Heart left ventricle (tissue), 13 donors: Measurements from ENCODE around the gene BAZ2B.

ENCODE experiments used
- POLR2A ChIP-seq, 2 donors: fragments of 450-650 bp; IDR thresholded peaks; one replicate each; pipeline ENCODE4 v1.6.1; 2017; ENCODE audit warnings: antibody characterized with exemption in 2 of 2, mild to moderate bottlenecking in 2 of 2, moderate library complexity in 2 of 2
- TF ChIP-seq, protein P1 (sequence below), 12 donors: fragments of 200-600 bp; sonication (generic) in 4 of 12; IDR thresholded peaks; one replicate each; pipeline versions ENCODE4 v1.5.0 to v1.8.0; 2018 to 2022; ENCODE audit warnings: antibody characterized with exemption in 12 of 12, mild to moderate bottlenecking in 5 of 12
- donor health status: ischemic (EF 13 %, LVEDD 7.1; RV severe dilation, severe dysfunction).
- donor health status: DM: no; HTN: yes; CAD: no.
- donor health status: DM: no; HTN: no; CAD: no.
- donor health status: ischemic (EF 25% LVEDD 6.9; RV normal size, moderate dysfunction).
- donor health status: ischemic (EF 25% LVEDD 5.7; RV mildly dilated, moderate dysfunction).
- donor health status: ischemic (EF 35%, LVEDD 5.7; RV mildly dilated, moderate dysfunction).
- donor health status: nonischemic (EF 11% LVEDD 7.7; RV severe dilation, severe dysfunction).
- donor health status: DM: yes; HTN: yes; CAD: no.
- donor health status: PGD.
- donor health status: ischemic (EF 29% LVEDD 5.4; RV normal size, mild dysfunction).
- donor health status: nonischemic (EF 23%, LVEDD 6.1; RV moderate dilation, normal function).

DNA sequence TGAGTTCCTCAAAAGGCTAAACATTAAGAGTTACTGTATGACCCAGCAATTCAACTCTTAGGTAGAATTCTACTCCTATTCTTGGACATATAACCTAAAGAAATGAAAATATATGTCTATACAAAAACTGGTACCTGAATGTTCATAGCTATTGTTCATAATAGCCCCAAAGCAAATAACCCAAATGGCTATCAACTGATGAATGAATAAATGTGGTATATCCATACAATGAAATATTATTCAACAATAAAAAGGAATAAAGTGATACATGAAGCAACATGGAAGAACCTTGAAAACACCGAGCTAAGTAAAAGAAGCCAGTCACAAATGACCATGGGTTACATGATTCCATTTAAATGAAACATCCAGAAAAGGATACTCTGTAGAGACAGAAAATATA is 114.6 kb downstream of the BAZ2B start:
- TF ChIP-seq, protein P1, sequence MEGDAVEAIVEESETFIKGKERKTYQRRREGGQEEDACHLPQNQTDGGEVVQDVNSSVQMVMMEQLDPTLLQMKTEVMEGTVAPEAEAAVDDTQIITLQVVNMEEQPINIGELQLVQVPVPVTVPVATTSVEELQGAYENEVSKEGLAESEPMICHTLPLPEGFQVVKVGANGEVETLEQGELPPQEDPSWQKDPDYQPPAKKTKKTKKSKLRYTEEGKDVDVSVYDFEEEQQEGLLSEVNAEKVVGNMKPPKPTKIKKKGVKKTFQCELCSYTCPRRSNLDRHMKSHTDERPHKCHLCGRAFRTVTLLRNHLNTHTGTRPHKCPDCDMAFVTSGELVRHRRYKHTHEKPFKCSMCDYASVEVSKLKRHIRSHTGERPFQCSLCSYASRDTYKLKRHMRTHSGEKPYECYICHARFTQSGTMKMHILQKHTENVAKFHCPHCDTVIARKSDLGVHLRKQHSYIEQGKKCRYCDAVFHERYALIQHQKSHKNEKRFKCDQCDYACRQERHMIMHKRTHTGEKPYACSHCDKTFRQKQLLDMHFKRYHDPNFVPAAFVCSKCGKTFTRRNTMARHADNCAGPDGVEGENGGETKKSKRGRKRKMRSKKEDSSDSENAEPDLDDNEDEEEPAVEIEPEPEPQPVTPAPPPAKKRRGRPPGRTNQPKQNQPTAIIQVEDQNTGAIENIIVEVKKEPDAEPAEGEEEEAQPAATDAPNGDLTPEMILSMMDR (IDR thresholded peaks at IDR 0.05), result no peak
- no peak for TF ChIP-seq POLR2A (IDR thresholded peaks at IDR 0.05)
